Measurements from ENCODE around the gene MYBPC1. TPM values are rescaled to one million over a fixed set of nuclear protein-coding genes. Genes with fewer than 3 reads are reported as not detected.

The MYBPC1 gene
- total and polyA plus RNA-seq, 2 donors (not counting 1 experiment from before 2014, with no cell fraction given): not detected

- Histone ChIP-seq H3K4me3 (ENCODE audit: control extremely low read depth in 1 of 5, extremely low read depth in 1 of 5, insufficient read depth in 1 of 5, low read depth in 2 of 5, low read length in 4 of 5) (no peak overlapping the region), H3K27me3 (replicated peaks in 1 of 4; ENCODE audit: control extremely low read depth in 1 of 4, control insufficient read depth in 3 of 4, insufficient read depth in 4 of 4, low read length in 3 of 4) (no peaks in the 10 kb centered on the region), H2AFZ (ENCODE audit: insufficient read depth, low read depth, low read length, poor library complexity, severe bottlenecking) (no peak overlapping the region), H3K4me1 (ENCODE audit: control insufficient read depth in 2 of 2, insufficient read depth in 2 of 2, low read length in 2 of 2) (peaks cover 12 to 18% of the 10 kb centered on the region in 2 donors), H3K36me3 (replicated peaks in 1 of 2; ENCODE audit: control extremely low read depth in 1 of 2, control insufficient read depth in 1 of 2, extremely low read depth in 1 of 2, insufficient read depth in 2 of 2, low read length in 1 of 2) (no peaks in the 10 kb centered on the region), H3K9ac (ENCODE audit: low read length) (no peak overlapping the region), H3K4me2 (replicated peaks; ENCODE audit: low read depth, low read length, poor library complexity, severe bottlenecking) (peak overlapping the region; percentile 34), H3K27ac (ENCODE audit: low read length in 2 of 2) (no peak overlapping the region), H3K79me2 (ENCODE audit: control insufficient read depth, insufficient read depth, low read length) (no peaks in the 10 kb centered on the region), H4K20me1 (ENCODE audit: control insufficient read depth, insufficient read depth, low read length, poor library complexity, severe bottlenecking) (no peaks in the 10 kb centered on the region), H3K9me3 (ENCODE audit: control extremely low read depth in 1 of 3, control insufficient read depth in 2 of 3, insufficient read depth in 1 of 3, low read length in 2 of 3) (no peaks in the 10 kb centered on the region)
- CTCF ChIA-PET: no interaction called here
- Mint-ChIP-seq H3K27ac (no peak overlapping the region), H3K9me3 (ENCODE audit: insufficient read depth) (no peaks in the 10 kb centered on the region), H3K4me3 (peak overlapping the region; percentile 30), H3K27me3 (peaks cover 3% of the 10 kb centered on the region), H3K4me1 (peaks cover 21% of the 10 kb centered on the region)
- POLR2A ChIA-PET: interaction anchor here (0.6 kb wide), 1 partner anchor 45 kb away, joined by 3 read pairs; no protein-coding TSS in a partner anchor
- 46% methylated on average over 2 of the region's 3 CpGs for WGBS (ENCODE audit: insufficient coverage)
- no peak for TF ChIP-seq EZH2 (IDR thresholded peaks at IDR 0.05; ENCODE audit: borderline replicate concordance, insufficient read depth, low read depth, low read length, poor library complexity, severe bottlenecking)
- no peak for TF ChIP-seq CTCF (IDR thresholded peaks at IDR 0.05)
- no peak for DNase-seq
- ATAC-seq (ENCODE audit: low read depth): no peak
- intact Hi-C loops (cut with micrococcal nuclease): no loop called here
These were observed 58.7 kb downstream of the MYBPC1 start for GRCh38 chr12:101653503-101653902.

- peak overlapping the region; percentile 52 for H2AFZ ChIP-seq (ENCODE audit: insufficient read depth, low read depth, low read length, poor library complexity, severe bottlenecking)
- H3K4me1 ChIP-seq (ENCODE audit: control insufficient read depth in 2 of 2, insufficient read depth in 2 of 2, low read length in 2 of 2): peaks cover 12 to 18% of the 10 kb centered on the region in 2 donors
- ATAC-seq (ENCODE audit: low read depth) (no peak), DNase-seq (no peak)
- no peak overlapping the region for H3K27ac ChIP-seq (ENCODE audit: low read length in 2 of 2)
- H3K36me3 ChIP-seq (replicated peaks in 1 of 2; ENCODE audit: control extremely low read depth in 1 of 2, control insufficient read depth in 1 of 2, extremely low read depth in 1 of 2, insufficient read depth in 2 of 2, low read length in 1 of 2): no peaks in the 10 kb centered on the region
- Mint-ChIP-seq H3K9me3 (ENCODE audit: insufficient read depth) (no peaks in the 10 kb centered on the region), H3K4me3 (peak overlapping the region; percentile 10), H3K27me3 (peaks cover 3% of the 10 kb centered on the region), H3K4me1 (peaks cover 21% of the 10 kb centered on the region), H3K27ac (no peak overlapping the region)
- intact Hi-C loops (cut with micrococcal nuclease): no loop called here
- no peaks in the 10 kb centered on the region for H4K20me1 ChIP-seq (ENCODE audit: control insufficient read depth, insufficient read depth, low read length, poor library complexity, severe bottlenecking)
- no peak overlapping the region for H3K9ac ChIP-seq (ENCODE audit: low read length)
- CTCF ChIA-PET: interaction anchor here (0.6 to 1.4 kb wide), 5 partner anchors 10 to 84 kb away, joined by 3 to 6 read pairs (median 4); no protein-coding TSS in a partner anchor
- WGBS (ENCODE audit: insufficient coverage): no CpG with 5 or more reads among the region's 1 CpG
- no peak overlapping the region for H3K4me3 ChIP-seq (ENCODE audit: control extremely low read depth in 1 of 5, extremely low read depth in 1 of 5, insufficient read depth in 1 of 5, low read depth in 2 of 5, low read length in 4 of 5)
- no peaks in the 10 kb centered on the region for H3K9me3 ChIP-seq (ENCODE audit: control extremely low read depth in 1 of 3, control insufficient read depth in 2 of 3, insufficient read depth in 1 of 3, low read length in 2 of 3)
- TF ChIP-seq CTCF (IDR thresholded peaks at IDR 0.05) (no peak), EZH2 (IDR thresholded peaks at IDR 0.05; ENCODE audit: borderline replicate concordance, insufficient read depth, low read depth, low read length, poor library complexity, severe bottlenecking) (no peak)
- no peaks in the 10 kb centered on the region for H3K79me2 ChIP-seq (ENCODE audit: control insufficient read depth, insufficient read depth, low read length)
- peak overlapping the region; percentile 3 for H3K4me2 ChIP-seq (replicated peaks; ENCODE audit: low read depth, low read length, poor library complexity, severe bottlenecking)
- H3K27me3 ChIP-seq (replicated peaks in 1 of 4; ENCODE audit: control extremely low read depth in 1 of 4, control insufficient read depth in 3 of 4, insufficient read depth in 4 of 4, low read length in 3 of 4): no peaks in the 10 kb centered on the region
- POLR2A ChIA-PET: interaction anchor here (0.9 kb wide), 1 partner anchor 89 kb away, joined by 3 read pairs; no protein-coding TSS in a partner anchor
These were observed 59.7 kb downstream of the MYBPC1 start for GRCh38 chr12:101654442-101654841.
